Head of caudate nucleus (tissue), 42 donors: ENCODE results near the gene LAMC3.

Source experiments
- DNase-seq, 42 donors: peaks; one replicate each; pipeline versions ENCODE4 v3.0.0 to v3.0.0-alpha.2; 2020 to 2021; ENCODE audit warnings: mixed read lengths in 7 of 42
- intact Hi-C: fragments of 100-400 bp; cut with DNase I; formaldehyde crosslinking; loops from one replicate; pipeline ENCODE4 v1.15.0; 2022

LAMC3 gene

DNA sequence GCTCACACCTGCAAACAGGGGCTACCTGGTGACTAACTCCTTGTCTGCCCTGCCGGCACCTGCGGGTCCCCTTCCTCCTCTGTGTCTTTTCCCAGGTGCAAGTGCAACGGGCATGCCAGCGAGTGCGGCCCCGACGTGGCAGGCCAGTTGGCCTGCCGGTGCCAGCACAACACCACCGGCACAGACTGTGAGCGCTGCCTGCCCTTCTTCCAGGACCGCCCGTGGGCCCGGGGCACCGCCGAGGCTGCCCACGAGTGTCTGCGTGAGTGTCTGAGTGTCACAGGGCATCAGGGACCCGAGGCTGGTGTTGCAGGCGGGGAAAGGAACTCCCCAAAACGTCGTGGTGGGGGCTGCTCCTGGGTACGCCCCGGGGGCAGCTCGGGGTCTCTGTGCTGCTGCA lies 27.1 kb downstream of the LAMC3 start:
- DNase-seq: no peak
- intact Hi-C loops: no loop called here

DNA sequence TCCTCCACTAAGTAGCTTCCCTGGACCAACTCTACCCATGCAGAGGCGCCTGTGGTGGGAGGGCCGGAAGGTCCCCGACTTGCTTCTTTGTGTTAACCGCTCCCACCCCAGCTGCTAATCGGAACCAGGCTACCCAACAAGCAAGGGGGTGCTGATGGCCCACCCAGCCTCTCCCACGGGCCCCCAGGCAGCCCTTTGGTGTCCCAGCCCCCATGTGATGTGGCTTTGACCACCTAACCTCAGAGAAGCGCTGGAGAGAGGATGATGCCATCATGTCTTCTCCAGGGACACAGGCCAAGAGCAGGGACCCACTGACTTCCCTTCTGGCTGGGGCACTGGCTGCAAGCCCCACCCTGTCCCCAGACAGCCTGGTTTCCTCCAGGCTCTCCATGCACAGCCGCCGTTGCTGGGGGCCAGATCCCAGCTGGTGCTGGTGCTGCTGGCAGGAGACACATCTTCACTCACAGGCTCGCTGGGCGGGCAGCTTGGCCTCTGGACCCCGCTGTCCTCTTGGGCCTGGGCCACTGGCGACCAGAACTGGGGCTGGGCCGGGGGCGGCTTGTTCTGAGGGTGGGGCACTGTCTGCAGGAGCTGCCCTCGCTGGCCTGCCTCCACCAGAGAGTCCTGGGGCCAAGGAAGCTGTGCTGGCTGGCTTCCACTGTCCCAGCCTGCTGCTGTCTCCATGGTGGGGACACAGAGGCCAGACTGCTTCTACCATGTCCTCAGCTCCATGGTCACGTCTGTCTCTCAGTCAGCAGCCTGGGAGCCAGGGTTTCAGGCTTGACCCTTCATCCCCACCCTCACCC lies 27.8 kb downstream of the LAMC3 start:
- peak in 2 of 42 donors; percentile 17 to 34 for DNase-seq
- intact Hi-C loops: no loop called here

DNA sequence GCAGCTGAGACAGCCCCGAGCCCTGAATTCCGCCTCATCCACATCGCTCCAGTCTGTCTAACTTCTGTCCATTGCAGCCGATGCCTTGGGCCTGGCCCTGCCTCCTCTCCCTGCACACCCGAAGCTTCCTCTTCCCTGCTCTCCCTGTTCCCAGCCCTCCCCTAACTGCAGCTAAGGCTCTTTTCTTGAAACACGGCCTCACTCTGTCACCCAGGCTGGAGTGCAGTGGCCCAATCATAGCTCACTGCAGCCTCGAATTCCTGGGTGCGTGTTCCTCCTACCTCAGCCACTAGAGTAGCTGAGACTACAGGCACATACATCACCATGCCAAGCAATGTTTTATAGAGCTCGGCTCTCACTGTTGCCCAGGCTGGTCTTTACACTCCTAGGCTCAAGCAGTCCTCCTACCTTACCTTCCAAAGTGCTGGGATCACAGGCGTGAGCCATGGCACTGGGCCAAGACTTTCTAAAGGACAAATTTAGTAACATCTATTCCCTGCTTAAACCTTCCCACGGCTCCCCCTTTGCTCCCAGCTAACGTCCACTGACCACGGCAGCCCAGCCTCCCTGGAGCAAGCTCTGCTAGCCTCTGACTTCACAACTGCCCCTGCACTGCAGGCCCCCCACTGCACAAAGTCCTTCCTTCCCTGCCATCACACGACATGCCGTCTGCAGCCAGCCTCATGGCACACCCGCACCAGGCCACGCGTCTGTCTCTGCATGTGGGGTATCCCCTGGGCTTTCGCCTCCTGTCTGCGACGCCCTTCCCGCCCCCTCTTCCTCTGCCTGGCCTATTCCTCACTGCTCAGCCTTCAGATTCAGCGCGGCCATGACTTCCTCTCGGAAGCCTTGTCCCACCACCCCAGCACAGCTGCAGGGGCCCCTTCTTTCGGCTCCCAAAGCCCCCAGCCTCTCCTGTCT lies 28.6 kb downstream of the LAMC3 start:
- intact Hi-C loops: no loop called here
- no peak for DNase-seq

DNA sequence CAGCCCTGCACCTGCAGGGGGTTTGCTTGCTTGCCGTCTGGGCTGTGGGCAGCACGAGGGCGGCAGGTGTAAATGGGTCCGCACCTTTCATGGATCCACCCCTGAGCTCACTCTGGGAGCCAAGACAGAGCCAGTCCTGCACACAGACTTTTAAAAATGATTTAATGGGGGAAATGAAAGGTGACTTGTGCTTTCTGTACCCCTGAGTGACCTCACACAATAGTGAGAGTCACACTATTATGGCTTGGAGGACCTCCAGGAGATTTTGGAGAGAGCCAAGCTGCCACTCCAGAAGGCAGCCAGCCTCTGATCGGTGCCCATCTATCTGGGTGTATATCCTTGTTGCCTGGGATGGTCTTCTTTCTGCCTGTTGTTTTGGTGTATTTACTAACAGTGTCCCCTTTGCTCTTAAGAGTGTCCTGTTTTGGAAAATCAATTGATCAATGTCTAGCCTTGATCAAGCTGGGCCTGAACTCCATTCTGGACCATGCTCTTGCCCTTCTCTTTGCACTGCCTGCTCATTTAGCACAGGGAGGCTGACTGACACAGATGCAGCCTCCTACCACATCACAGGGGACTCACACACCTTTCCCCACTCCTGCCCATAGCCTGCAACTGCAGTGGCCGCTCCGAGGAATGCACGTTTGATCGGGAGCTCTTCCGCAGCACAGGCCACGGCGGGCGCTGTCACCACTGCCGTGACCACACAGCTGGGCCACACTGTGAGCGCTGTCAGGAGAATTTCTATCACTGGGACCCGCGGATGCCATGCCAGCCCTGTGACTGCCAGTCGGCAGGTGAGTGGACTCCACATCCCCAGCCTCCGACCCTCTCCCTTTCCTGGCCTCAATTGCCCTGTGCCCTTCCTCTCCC lies 29.5 kb downstream of the LAMC3 start:
- DNase-seq: no peak

DNA sequence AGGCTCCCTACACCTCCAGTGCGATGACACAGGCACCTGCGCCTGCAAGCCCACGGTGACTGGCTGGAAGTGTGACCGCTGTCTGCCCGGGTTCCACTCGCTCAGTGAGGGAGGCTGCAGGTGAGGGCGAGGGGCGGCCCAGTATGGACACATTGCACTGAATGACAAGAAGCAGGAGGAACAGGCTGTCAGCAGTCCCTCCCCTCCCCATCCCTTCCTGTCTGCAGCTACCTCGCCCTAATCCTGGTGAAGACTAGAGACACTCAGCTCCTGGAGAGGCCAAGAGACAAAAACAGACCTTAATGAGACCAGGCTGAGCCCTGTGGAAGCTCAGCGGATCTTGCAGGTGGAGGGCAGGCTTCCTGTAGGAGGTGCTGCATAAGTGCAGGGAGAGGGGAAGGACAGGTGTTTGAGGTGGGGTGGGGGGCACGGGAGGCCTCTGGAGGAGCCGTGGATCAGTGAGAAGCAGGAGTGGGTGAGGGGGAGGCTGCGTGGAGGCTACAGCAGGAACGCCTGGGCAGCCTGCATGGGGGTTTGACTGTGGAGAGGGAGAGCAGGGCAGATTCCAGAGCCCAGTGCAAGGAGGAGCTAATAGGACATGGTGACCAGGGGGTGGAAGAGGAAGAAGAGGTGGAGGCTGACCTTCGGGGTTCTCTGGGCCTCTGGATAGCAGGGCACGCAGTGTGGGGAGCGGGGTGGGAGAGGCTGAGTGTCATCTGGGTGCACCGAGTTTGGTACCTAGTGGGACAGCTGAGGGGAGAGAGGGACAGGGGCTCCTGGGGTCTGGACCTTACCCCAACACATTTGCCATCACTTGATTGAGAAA lies 30.4 kb downstream of the LAMC3 start:
- intact Hi-C loops: no loop called here
- DNase-seq: no peak

More for the DNA sequence above, 29.5 kb downstream of the LAMC3 start:
- intact Hi-C loops: no loop called here

DNA sequence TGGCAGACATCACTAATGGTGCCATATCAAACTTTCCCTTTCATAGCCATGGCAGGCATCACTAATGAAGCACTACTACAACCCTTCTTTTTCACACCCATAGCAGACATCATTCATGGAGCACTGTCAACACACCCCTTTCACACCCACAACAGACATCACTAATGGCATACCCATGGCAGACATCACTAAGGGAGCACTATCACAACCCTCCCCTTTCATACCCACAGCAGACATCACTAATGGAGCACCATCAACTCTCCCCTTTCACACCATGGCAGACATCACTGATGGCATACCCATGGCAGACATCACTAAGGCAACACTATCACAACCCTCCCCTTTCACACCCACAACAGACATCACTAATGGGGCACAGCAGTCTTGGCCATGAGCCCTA lies 33.7 kb downstream of the LAMC3 start:
- intact Hi-C loops: loop anchor here (10.0 kb wide), 1 partner anchor 348 kb away; the partner anchor contains the start of gene EXOSC2
- DNase-seq: no peak

DNA sequence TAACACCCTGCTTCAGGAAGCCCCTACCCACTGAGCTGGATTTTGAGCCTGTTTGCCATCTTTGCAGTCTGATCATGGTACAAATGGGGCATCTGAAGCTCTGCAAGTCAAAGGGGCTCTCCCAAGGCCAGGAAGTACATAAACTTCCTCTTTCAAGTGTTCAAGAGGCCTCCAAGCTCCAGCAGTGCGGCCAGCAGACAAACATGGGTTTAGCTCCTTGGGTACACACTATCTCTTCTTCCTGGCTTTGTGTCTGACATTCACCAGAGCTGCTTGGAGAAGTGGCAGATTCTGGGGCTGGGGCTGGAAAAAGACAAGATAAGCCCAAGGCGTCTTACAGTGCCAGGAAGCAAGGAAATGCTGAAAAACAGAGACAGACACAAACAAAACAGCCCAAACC lies 34.1 kb downstream of the LAMC3 start:
- intact Hi-C loops: loop anchor here (10.0 kb wide), 1 partner anchor 348 kb away; the partner anchor contains the start of gene EXOSC2
- DNase-seq: no peak

DNA sequence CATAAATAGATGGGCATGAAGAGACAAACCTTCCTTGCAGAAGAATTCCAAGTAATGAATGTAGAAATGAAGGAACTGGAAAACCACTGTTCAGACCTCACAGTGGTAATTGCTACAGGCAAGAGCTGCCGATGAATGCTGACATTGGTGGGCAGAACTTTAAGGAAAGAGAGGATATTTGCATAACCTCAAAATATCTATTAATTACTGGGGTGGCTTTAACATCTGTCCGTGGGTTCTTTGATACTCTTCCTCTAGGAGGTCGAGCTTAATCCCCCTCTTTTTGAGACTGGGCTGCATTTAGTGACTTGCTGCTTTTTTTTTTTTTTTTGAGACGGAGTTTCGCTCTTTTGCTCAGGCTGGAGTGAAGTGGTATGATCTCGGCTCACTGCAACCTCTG lies 34.7 kb downstream of the LAMC3 start:
- intact Hi-C loops: loop anchor here (10.0 kb wide), 1 partner anchor 349 kb away; the partner anchor contains the start of gene EXOSC2

DNA sequence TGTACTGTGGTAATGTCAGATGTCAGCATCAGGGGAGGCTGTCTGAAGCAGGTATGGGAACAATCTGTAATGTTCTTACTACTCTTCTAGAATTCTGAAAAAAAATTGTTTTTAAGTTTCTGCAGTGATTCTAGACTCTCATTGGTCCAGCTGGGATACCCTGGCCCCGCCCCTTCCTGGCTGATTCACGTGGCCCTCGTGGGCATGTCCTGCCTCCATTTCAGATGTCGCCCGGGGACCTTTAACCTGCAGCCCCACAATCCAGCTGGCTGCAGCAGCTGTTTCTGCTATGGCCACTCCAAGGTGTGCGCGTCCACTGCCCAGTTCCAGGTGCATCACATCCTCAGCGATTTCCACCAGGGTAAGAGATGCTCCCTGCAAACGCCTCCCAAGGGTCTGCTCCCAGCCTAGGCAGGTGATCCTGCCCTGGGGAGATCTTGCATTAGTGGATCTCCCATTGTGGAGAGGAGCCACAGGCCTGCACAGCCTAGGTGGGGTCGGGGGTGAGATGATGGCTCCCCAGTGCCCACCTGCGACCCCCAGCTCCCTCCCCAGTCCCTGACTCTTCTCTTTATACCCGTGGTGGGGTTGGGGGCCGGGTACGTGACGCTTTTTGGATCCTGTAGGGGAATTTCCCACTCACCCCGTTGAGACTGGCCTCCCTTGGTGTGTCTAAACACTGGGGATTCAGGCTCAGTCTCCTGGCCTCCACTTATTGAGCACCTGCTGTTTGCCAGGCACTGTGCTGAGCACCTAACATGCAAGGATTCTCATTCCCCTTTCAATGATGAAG lies 36.5 kb downstream of the LAMC3 start:
- no peak for DNase-seq
- intact Hi-C loops: loop anchor here (5.0 to 10.0 kb wide), 2 partner anchors 173 to 351 kb away; partner anchors contain the start of gene EXOSC2

More for the DNA sequence above, 34.7 kb downstream of the LAMC3 start:
- DNase-seq: no peak

DNA sequence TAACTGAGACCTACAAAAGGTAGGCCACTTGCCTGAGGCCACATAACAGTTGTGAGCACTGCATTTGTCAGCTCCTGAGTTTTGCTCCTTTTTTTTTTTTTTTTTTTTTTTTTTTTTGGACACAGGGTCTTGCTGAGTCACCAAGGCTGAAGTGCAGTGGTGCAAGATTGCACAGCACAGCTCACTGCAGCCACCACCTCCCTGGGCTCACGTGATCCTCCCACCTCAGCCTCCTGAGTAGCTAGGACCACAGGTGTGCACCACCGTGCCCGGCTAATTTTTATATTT lies 37.1 kb downstream of the LAMC3 start:
- DNase-seq: no peak
- intact Hi-C loops: loop anchor here (5.0 to 10.0 kb wide), 2 partner anchors 174 to 351 kb away; partner anchors contain the start of gene EXOSC2

DNA sequence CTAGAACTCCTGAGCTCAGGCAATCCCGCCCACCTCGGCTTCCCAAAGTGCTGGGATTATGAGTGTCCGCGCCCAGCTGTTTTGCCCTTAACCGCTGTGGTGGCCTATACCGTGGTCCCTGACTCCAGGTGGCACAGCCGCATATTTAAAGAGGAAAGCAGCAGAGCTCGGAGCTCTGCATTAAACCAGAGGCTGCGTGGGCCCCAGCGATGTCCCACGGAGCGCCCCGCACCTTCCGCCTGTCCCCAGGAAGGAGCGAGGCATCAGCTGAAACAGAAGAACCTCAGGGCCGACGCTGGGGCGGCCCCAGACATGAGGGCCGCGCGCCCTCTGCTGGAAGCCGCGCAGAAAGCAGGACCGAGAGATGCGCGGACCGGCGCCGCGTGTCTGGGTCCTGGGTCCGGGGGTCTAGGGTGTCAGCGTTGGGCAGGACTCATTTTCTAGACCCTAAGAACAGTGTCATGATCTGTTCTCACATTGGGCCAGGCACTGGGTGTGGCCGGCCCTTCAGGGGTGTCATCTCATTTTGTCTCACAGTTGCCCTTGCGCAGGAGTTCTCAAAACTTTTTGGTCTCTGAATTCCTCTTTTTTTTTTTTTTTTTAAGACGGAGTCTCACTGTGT lies 37.7 kb downstream of the LAMC3 start:
- DNase-seq: peak; percentile 49 to 89 (median 76)
- intact Hi-C loops: loop anchor here (5.0 to 10.0 kb wide), 2 partner anchors 174 to 352 kb away; partner anchors contain the start of gene EXOSC2

DNA sequence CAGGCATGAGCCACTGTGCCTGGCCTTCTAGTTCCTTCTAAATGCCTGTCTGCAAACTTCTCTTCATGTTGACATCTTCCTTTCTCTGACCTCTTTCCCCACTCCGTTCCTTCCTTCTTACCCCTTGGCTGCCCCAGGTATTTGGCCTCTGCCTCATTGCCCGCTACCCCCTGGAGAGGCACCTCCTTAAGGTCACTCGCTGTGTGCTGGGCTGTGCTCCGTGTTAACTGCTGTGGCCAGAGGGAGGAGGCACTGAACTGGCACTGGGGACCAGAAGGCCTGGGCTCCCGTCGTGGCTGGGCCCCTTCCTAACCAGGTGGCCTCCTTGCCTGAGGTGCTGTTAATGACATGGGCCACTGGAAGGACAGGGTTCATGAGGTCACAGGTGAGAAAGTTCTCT lies 39.4 kb downstream of the LAMC3 start:
- no peak for DNase-seq
- intact Hi-C loops: loop anchor here (5.0 to 10.0 kb wide), 2 partner anchors 176 to 354 kb away; partner anchors contain the start of gene EXOSC2

DNA sequence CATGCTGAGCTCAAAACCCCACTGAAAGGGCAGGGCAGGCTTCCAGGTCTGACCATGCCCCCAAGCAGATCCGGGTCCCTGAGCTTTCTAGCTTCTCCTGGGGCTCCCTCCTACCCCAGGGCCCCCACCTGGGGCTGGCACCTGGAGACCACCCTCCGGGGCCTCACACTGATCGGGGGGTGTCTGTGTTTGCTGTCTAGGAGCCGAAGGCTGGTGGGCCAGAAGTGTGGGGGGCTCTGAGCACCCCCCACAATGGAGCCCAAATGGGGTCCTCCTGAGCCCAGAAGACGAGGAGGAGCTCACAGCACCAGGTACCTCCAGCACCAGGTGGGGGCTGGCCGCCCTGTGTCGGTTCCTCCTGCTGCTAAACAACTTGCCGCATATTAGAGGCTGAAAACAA lies 39.8 kb downstream of the LAMC3 start:
- no peak for DNase-seq
- intact Hi-C loops: loop anchor here (5.0 to 10.0 kb wide), 2 partner anchors 177 to 354 kb away; partner anchors contain the start of gene EXOSC2

DNA sequence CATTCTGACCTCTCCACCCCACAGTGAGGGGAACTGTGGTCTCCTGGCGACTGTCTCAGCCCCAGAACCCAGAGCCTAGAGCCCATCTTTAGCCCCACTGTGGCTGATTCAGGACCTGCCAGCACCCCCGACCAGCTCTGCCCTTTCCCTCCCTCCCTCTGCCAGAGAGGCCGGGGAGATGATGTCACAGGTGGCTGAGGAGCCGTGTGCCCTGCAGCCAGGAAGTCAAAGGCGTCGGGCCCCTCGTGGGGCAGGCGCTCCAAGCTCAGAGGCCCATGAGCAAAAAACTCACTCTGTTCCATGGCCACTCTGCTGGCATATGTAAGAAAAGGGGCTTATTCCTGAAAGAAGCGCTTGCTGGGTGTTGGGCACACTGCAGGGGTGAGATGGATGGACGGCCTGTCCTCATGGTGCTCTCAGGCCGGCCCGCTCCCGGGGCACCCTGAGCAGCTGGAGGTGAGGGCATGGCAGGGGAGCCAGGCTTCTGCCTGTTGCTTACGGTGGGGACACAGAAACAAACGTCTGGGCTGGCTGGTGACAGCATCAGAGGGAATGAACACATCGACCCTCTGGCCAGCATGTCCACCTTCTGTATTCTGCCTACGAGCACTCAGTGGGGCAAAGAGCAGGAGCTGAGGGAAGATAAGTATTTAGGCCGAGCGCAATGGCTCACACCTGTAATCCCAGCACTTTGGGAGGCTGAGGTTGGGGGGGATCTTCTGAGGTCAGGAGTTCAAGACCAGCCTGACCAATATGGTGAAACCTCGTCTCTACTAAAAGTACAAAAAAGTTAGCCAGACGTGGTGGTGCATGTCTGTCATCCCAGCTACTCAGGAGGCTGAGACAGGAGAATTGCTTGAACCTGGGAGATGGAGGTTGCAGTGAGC lies 41.1 kb downstream of the LAMC3 start:
- DNase-seq: no peak
- intact Hi-C loops: loop anchor here (5.0 to 10.0 kb wide), 2 partner anchors 178 to 355 kb away; partner anchors contain the start of gene EXOSC2

DNA sequence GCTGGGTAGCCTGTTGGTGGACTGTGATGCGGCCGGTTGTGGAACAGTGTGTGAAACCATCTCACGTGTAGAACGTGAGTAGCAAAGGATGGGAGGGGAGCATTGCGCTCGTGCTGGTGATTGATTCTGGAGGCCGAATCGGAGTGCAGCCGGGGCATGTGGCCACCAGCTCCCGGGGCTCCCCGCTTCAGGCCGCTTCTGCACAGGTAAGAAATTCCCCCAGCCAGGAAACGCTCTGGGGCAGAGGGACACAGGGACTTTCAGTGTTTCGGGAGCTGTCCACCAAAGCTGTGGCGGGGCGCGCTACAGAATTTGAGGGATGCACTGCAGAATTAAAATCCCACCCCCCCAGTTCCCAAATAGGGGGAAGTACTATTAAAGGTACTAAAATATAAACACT lies 41.9 kb downstream of the LAMC3 start:
- intact Hi-C loops: no loop called here
- no peak for DNase-seq
